DND-41 (cell line): ENCODE results near the gene VOPP1.

Experiments used
- CTCF ChIP-seq: IDR thresholded peaks from 2 replicates; pipeline ENCODE4 v1.5.1; 2012; ENCODE audit warnings: borderline replicate concordance, low read length, moderate library complexity, mild to moderate bottlenecking; ENCODE audit not compliant: poor library complexity, severe bottlenecking; ENCODE audit errors: extremely low read depth
- EZH2 ChIP-seq: IDR thresholded peaks from 3 replicates; pipeline ENCODE4 v1.6.1; 2012; ENCODE audit warnings: borderline replicate concordance, low read depth, mild to moderate bottlenecking, moderate library complexity, low read length, inconsistent platforms; ENCODE audit not compliant: severe bottlenecking

- TF ChIP-seq CTCF (no peak), EZH2 (no peak)
These were observed 72.7 kb downstream of the VOPP1 start for GRCh38 chr7:55499591-55499990.
